ENCODE results near the gene PXDN. TPM values are rescaled to one million over a fixed set of nuclear protein-coding genes. Genes with fewer than 3 reads are reported as not detected.

Gene PXDN
- total RNA-seq, 2 donors from 2014 or later = 29.5 to 40.8 TPM

DNA sequence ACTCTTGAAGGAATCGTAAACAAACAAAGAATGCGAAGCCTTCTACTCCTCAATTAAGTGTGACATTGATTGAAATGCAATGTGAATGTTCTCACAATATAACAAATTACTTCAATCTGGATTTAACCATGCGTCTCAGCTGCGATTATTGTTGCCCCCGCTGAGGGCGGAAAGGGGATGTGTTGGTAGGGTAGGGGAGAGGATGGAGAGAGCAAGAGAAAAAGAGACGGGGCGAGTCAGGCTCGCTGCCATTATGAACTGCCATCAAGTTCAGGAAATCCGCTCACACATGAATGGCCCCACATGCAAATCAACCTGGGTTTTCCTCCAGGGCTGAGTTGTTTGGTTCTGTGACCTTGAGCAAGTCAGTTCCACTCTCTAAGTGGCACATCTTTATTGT is 129.8 kb downstream of the PXDN start:
- Histone ChIP-seq H3K27ac (no peak overlapping the region), H3K9me3 (no peaks in the 10 kb centered on the region), H3K27me3 (replicated peaks; ENCODE audit: insufficient read depth) (no peaks in the 10 kb centered on the region), H3K4me1 (replicated peaks) (peaks cover under 1% of the 10 kb centered on the region), H3K4me3 (no peak overlapping the region), H3K36me3 (no peaks in the 10 kb centered on the region)
- no peak for TF ChIP-seq POLR2A (IDR thresholded peaks at IDR 0.05)
- TF ChIP-seq, protein P1, sequence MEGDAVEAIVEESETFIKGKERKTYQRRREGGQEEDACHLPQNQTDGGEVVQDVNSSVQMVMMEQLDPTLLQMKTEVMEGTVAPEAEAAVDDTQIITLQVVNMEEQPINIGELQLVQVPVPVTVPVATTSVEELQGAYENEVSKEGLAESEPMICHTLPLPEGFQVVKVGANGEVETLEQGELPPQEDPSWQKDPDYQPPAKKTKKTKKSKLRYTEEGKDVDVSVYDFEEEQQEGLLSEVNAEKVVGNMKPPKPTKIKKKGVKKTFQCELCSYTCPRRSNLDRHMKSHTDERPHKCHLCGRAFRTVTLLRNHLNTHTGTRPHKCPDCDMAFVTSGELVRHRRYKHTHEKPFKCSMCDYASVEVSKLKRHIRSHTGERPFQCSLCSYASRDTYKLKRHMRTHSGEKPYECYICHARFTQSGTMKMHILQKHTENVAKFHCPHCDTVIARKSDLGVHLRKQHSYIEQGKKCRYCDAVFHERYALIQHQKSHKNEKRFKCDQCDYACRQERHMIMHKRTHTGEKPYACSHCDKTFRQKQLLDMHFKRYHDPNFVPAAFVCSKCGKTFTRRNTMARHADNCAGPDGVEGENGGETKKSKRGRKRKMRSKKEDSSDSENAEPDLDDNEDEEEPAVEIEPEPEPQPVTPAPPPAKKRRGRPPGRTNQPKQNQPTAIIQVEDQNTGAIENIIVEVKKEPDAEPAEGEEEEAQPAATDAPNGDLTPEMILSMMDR (IDR thresholded peaks at IDR 0.05) = no peak
- no peak for TF ChIP-seq POLR2AphosphoS5 (IDR thresholded peaks at IDR 0.05)
- DNase-seq (ENCODE audit: low spot score) = no peak
- WGBS = 70% methylated on average over 10 of the region's 10 CpGs
- intact Hi-C loops (cut with DNase I) = no loop called here

DNA sequence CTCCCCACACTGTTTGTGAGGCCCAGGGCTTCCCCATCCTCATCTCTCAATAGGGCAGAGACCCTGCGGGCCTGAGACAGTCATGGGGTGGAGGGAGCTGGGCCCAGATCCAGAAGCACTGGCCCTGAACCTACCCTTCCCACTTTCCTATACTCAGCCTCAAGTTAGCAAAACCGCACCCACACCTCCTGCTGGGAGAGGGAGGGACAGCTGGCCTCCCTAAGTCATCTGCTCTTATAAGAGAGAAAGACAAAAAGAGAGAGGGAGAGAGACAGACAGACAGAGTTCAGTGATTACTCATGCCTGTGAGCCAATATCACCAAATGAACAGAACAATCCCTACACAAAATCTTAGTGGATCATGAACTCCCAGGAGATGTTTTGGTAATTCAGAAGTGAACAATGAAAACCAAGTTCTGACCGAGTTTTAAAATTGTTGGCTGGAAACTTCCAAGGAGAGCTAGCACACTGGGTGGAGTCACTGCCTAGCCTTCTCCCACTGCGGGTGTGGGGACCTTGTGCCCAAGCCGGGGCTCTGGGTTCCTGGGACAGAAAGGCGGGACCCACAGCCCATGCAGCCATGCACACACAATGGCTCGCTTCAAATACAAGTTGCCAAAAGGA is 130.5 kb downstream of the PXDN start:
- 66% methylated on average over 7 of the region's 7 CpGs for WGBS
- no peaks in the 10 kb centered on the region for H3K9me3 ChIP-seq
- H3K27ac ChIP-seq = no peak overlapping the region
- DNase-seq (ENCODE audit: low spot score) = no peak
- no peak overlapping the region for H3K4me3 ChIP-seq
- no peaks in the 10 kb centered on the region for H3K27me3 ChIP-seq (replicated peaks; ENCODE audit: insufficient read depth)
- H3K36me3 ChIP-seq = no peaks in the 10 kb centered on the region
- intact Hi-C loops (cut with DNase I) = no loop called here
- no peaks in the 10 kb centered on the region for H3K4me1 ChIP-seq (replicated peaks)
- TF ChIP-seq POLR2AphosphoS5 (IDR thresholded peaks at IDR 0.05) (no peak), POLR2A (IDR thresholded peaks at IDR 0.05) (no peak)
- TF ChIP-seq, protein P1 (IDR thresholded peaks at IDR 0.05) = no peak

DNA sequence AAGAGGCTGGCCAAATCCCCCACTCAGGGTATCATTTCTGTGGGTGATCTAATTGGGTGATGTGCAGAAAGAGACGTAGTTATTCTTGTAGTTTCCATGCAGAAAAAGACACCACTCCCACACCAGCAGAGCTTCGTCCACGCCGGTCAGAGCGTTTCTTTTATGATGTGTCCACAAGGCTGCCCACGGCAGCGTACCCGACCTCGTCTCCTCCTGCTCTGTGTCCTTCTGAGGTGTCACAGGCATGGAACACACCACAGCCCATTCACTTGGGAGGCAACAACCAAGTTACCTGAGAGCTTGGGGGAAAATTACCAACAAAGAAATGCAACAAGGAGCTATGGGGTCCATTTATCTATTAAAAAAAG is 131.3 kb downstream of the PXDN start:
- Histone ChIP-seq H3K36me3 (no peaks in the 10 kb centered on the region), H3K4me3 (no peak overlapping the region), H3K4me1 (replicated peaks) (no peaks in the 10 kb centered on the region), H3K27ac (no peak overlapping the region), H3K9me3 (no peaks in the 10 kb centered on the region), H3K27me3 (replicated peaks; ENCODE audit: insufficient read depth) (no peaks in the 10 kb centered on the region)
- intact Hi-C loops (cut with DNase I) = no loop called here
- TF ChIP-seq POLR2AphosphoS5 (IDR thresholded peaks at IDR 0.05) = no peak
- TF ChIP-seq, protein P1 (IDR thresholded peaks at IDR 0.05) = no peak
- no peak for TF ChIP-seq POLR2A (IDR thresholded peaks at IDR 0.05)
- DNase-seq (ENCODE audit: low spot score) = no peak
- 96% methylated on average over 9 of the region's 9 CpGs for WGBS

DNA sequence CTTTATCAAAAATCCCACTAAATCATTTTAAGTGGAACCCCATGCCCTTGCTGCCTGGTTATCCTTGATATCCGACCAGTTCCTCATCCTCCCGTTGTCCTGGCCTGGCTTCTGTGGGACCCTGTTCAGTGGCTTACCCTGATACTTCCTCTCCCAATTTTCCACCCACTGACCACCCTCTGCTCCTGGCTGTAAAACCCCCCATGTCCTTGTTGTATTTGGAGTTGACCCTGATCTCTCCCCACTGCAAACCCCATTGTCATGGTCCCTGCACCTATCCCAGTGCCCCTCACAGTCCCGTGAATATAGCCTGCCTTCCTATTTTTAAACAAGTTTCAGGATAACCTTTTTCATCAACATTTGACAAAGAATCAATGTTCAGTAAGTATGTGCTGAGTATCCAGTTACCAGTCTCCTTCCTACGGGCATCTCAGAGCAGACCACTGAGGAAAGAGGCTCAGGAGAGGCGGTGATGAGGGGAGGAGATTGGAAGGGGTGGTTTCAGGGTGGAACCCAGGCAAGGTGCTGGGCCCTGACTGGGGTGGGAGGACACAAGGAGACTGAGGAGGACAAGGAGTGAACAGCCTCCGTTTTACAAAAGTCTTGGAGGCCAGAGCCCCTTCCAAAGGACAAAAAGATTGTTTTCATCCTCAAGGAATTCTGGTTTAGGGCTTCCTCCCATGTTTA is 131.8 kb downstream of the PXDN start:
- intact Hi-C loops (cut with DNase I) = no loop called here
- no peak overlapping the region for H3K27ac ChIP-seq
- no peaks in the 10 kb centered on the region for H3K4me1 ChIP-seq (replicated peaks)
- H3K27me3 ChIP-seq (replicated peaks; ENCODE audit: insufficient read depth) = no peaks in the 10 kb centered on the region
- H3K4me3 ChIP-seq = no peak overlapping the region
- TF ChIP-seq, protein P1 (IDR thresholded peaks at IDR 0.05) = no peak
- TF ChIP-seq POLR2AphosphoS5 (IDR thresholded peaks at IDR 0.05) (no peak), POLR2A (IDR thresholded peaks at IDR 0.05) (no peak)
- no peaks in the 10 kb centered on the region for H3K9me3 ChIP-seq
- 92% methylated on average over 6 of the region's 6 CpGs for WGBS
- H3K36me3 ChIP-seq = no peaks in the 10 kb centered on the region
- no peak for DNase-seq (ENCODE audit: low spot score)

DNA sequence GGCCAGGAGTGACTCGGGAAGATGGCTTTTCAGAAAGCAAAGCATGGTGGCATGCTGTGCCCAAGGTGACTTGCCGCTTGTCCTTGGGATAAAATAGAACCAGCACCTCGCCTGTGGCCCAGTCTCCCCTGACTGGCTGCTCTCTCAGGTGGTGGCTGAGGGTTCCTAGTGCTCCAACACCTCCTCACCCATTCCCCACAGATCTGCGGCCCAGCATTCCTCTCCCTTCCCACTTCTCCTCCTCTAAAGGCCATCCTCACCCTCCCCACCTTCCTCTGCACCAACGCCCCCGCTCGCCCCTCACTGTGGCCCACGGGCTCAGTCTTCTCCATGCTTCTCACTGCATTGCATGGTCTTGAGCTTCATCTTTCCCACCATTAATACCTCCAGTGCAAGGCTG is 132.4 kb downstream of the PXDN start:
- TF ChIP-seq POLR2A (IDR thresholded peaks at IDR 0.05) (no peak), POLR2AphosphoS5 (IDR thresholded peaks at IDR 0.05) (no peak)
- TF ChIP-seq, protein P1 (IDR thresholded peaks at IDR 0.05) = no peak

More for the DNA sequence above, 132.4 kb downstream of the PXDN start:
- Histone ChIP-seq H3K27me3 (replicated peaks; ENCODE audit: insufficient read depth) (no peaks in the 10 kb centered on the region), H3K36me3 (no peaks in the 10 kb centered on the region), H3K4me1 (replicated peaks) (no peaks in the 10 kb centered on the region), H3K27ac (no peak overlapping the region), H3K4me3 (no peak overlapping the region), H3K9me3 (no peaks in the 10 kb centered on the region)
- 89% methylated on average over 8 of the region's 8 CpGs for WGBS
- no peak for DNase-seq (ENCODE audit: low spot score)
- intact Hi-C loops (cut with DNase I) = no loop called here
